HepG2 (cell line): ENCODE measurements around the gene ASXL1. TPM values are rescaled to one million over a fixed set of nuclear protein-coding genes. Genes with fewer than 3 reads are reported as not detected.

Source experiments
- DMAP1 ChIP-seq: IDR thresholded peaks from 2 replicates; pipeline ENCODE4 v1.6.1; 2016
- ERF ChIP-seq: IDR thresholded peaks from 2 replicates; pipeline ENCODE4 v1.6.1; 2018; ENCODE audit warnings: missing biosample characterization, missing genetic modification reagents
- IKZF5 ChIP-seq: IDR thresholded peaks from 2 replicates; pipeline ENCODE4 v1.6.1; 2018; ENCODE audit warnings: missing genetic modification reagents, mild to moderate bottlenecking, missing compliant biosample characterization
- MTF2 ChIP-seq: sonication (generic); formaldehyde crosslinking; IDR thresholded peaks from 2 replicates; pipeline ENCODE4 v1.5.0; 2020; ENCODE audit warnings: missing genetic modification reagents, borderline replicate concordance
- NRL ChIP-seq: sonication (generic); formaldehyde crosslinking; IDR thresholded peaks from 2 replicates; pipeline ENCODE4 v1.5.0; 2020; ENCODE audit warnings: missing genetic modification reagents, mild to moderate bottlenecking, moderate library complexity, borderline replicate concordance
- POLR2AphosphoS5 ChIP-seq: IDR thresholded peaks from 2 replicates; pipeline ENCODE4 v1.6.1; 2012; ENCODE audit warnings: low read depth, low read length
- PREB ChIP-seq: sonication (generic); formaldehyde crosslinking; IDR thresholded peaks from 2 replicates; pipeline ENCODE4 v1.4.0; 2020; ENCODE audit warnings: missing genetic modification reagents
- RNF2 ChIP-seq: fragments of 450-650 bp; conservative IDR thresholded peaks from 2 replicates; pipeline ENCODE4 v1.6.1; 2016; ENCODE audit warnings: low read depth
- SUZ12 ChIP-seq: fragments of 150-350 bp; IDR thresholded peaks from 2 replicates; pipeline ENCODE4 v1.6.1; 2014; ENCODE audit warnings: low read depth, low read length
- TFDP2 ChIP-seq: sonication (generic); formaldehyde crosslinking; IDR thresholded peaks from 2 replicates; pipeline ENCODE4 v1.4.0; 2020; ENCODE audit warnings: missing genetic modification reagents
- TOE1 ChIP-seq: sonication (generic); formaldehyde crosslinking; IDR thresholded peaks from 2 replicates; pipeline ENCODE4 v1.4.0; 2020; ENCODE audit warnings: mild to moderate bottlenecking, missing genetic modification reagents
- ZBTB26 ChIP-seq: IDR thresholded peaks from 2 replicates; pipeline ENCODE4 v1.6.1; 2016; ENCODE audit warnings: missing compliant biosample characterization, missing genetic modification reagents, borderline replicate concordance
- ZMAT3 ChIP-seq: sonication (generic); formaldehyde crosslinking; conservative IDR thresholded peaks from 2 replicates; pipeline ENCODE4 v1.7.0; 2021; ENCODE audit warnings: missing genetic modification reagents
- ZNF142 ChIP-seq: sonication (generic); formaldehyde crosslinking; IDR thresholded peaks from 2 replicates; pipeline ENCODE4 v1.4.0; 2020; ENCODE audit warnings: missing genetic modification reagents
- ZNF496 ChIP-seq: sonication (generic); formaldehyde crosslinking; IDR thresholded peaks from 2 replicates; pipeline ENCODE4 v1.8.1; 2023; ENCODE audit warnings: mild to moderate bottlenecking, moderate library complexity, missing genetic modification reagents; ENCODE audit not compliant: insufficient replicate concordance
- ZNF558 ChIP-seq: sonication (generic); formaldehyde crosslinking; IDR thresholded peaks from 2 replicates; pipeline ENCODE4 v1.9.0; 2022; ENCODE audit warnings: mild to moderate bottlenecking, missing genetic modification reagents, borderline replicate concordance
- ZNF576 ChIP-seq: sonication (generic); formaldehyde crosslinking; IDR thresholded peaks from 2 replicates; pipeline ENCODE4 v1.4.0; 2020; ENCODE audit warnings: mild to moderate bottlenecking, missing genetic modification reagents
- ZNF670 ChIP-seq: sonication (generic); formaldehyde crosslinking; IDR thresholded peaks from 2 replicates; pipeline ENCODE4 v1.8.0; 2022; ENCODE audit warnings: mild to moderate bottlenecking, missing genetic modification reagents, borderline replicate concordance
- ZNF709 ChIP-seq: sonication (generic); formaldehyde crosslinking; IDR thresholded peaks from 2 replicates; pipeline ENCODE4 v1.5.0; 2020; ENCODE audit warnings: mild to moderate bottlenecking, missing genetic modification reagents
- polyA plus RNA-seq, 8 experiments: library from polyadenylated mRNA; depleted of rRNA in 3 of 8; stranded (reverse) in 7 of 8; unstranded in 1 of 8; fragments of >200 nt; fragmentation: Illumina TruSeq in 4 of 8; extraction: Trizol in 4 of 8; gene quantifications; 2 replicates each; pipeline versions ENCODE4 v1.2.1 to v1.2.3, GENCODE V29; 2011 to 2016; ENCODE audit warnings: low read depth in 4 of 8, missing spikeins in 1 of 8, mixed read lengths in 1 of 8; ENCODE audit not compliant: insufficient read depth in 1 of 8
- total RNA-seq, 5 experiments: library from RNA; depleted of rRNA; stranded (reverse); fragments of >200 nt; fragmentation: Illumina TruSeq; extraction: Trizol; gene quantifications; 2 replicates each; pipeline ENCODE4 v1.2.3, GENCODE V29; 2016; ENCODE audit warnings: low read depth in 1 of 5

Gene ASXL1
- total and polyA plus RNA-seq, 2 of the 13 experiments (the other 11 are each of a cell fraction or from before 2014, with no cell fraction given) = 62.1 to 74.8 TPM

- peak; percentile 71; the same call in 1 of the 2 replicates for TF ChIP-seq ERF (CRISPR knock-in tag)
- no peak for TF ChIP-seq ZMAT3 (CRISPR knock-in tag)
- no peak for TF ChIP-seq NRL (CRISPR knock-in tag)
- TF ChIP-seq SUZ12 = no peak
- TF ChIP-seq TOE1 = no peak
- TF ChIP-seq MTF2 (CRISPR knock-in tag) = no peak
- TF ChIP-seq PREB (CRISPR knock-in tag) = no peak
- TF ChIP-seq ZNF709 (CRISPR knock-in tag) = no peak
- no peak for TF ChIP-seq DMAP1 (CRISPR knock-in tag)
- no peak for TF ChIP-seq ZNF496
- TF ChIP-seq ZNF142 (CRISPR knock-in tag) = no peak
- peak; percentile 59; the same call in 1 of the 2 replicates for TF ChIP-seq TFDP2 (CRISPR knock-in tag)
- TF ChIP-seq ZNF558 (CRISPR knock-in tag) = no peak
- TF ChIP-seq IKZF5 (CRISPR knock-in tag) = 0 out of 2 replicates have a peak, but pooled peaks have one; percentile 45
- no peak for TF ChIP-seq RNF2
- 0 out of 2 replicates have a peak, but pooled peaks have one; percentile 28 for TF ChIP-seq ZBTB26 (CRISPR knock-in tag)
- TF ChIP-seq ZNF670 (CRISPR knock-in tag) = peak; percentile 62; the same call in 1 of the 2 replicates
- no peak for TF ChIP-seq POLR2AphosphoS5
- no peak for TF ChIP-seq ZNF576 (CRISPR knock-in tag)
Measured at GRCh38 chr20:32344835-32345506, 13.2 kb upstream of the ASXL1 start (continued).
